GM08714 (cell line): ENCODE data around the gene GALNT16.
"Not testable (repeated sequence)": the region's sequence is repeated elsewhere in the genome, so short reads cannot be mapped to it uniquely, and the experiment has no call there.

Experiments
- H3K4me3 ChIP-seq: fragments of 200-500 bp; sonication (Bioruptor generic); 2 replicates; pipeline ENCODE4 v1.5.1; 2014; ENCODE audit warnings: mild to moderate bottlenecking, low read length, inconsistent platforms
- ZNF274 ChIP-seq: IDR thresholded peaks from 2 replicates; pipeline ENCODE4 v1.6.1; 2012; ENCODE audit warnings: mild to moderate bottlenecking, low read depth, low read length

GALNT16 gene

GRCh38 chr14:69259527-69260189 lies at the start of gene GALNT16:
Gene GALNT16 (plus strand): TSS chr14:69260158. CDS start chr14:69260291, 133 bp downstream.
- no peak for TF ChIP-seq ZNF274
- H3K4me3 ChIP-seq = peak within 1 kb of the TSS; percentile 49

- H3K4me3 ChIP-seq = no peak overlapping the region
- TF ChIP-seq ZNF274 = no peak
Observed at GRCh38 chr14:69214393-69214792, 45.6 kb upstream of the GALNT16 start.

- H3K4me3 ChIP-seq = not testable (repeated sequence)
Observed at GRCh38 chr14:69217663-69218062, 42.3 kb upstream of the GALNT16 start.

GRCh38 chr14:69224946-69225345 lies 35.0 kb upstream of the GALNT16 start:
- no peak for TF ChIP-seq ZNF274

GRCh38 chr14:69226178-69226577 lies 33.8 kb upstream of the GALNT16 start:
- TF ChIP-seq ZNF274 = no peak
- H3K4me3 ChIP-seq = no peak overlapping the region

More at GRCh38 chr14:69224946-69225345, 35.0 kb upstream of the GALNT16 start:
- H3K4me3 ChIP-seq = no peak overlapping the region

GRCh38 chr14:69226736-69227135 lies 33.2 kb upstream of the GALNT16 start:
- no peak for TF ChIP-seq ZNF274
- no peak overlapping the region for H3K4me3 ChIP-seq

- H3K4me3 ChIP-seq = no peak overlapping the region
- TF ChIP-seq ZNF274 = no peak
Observed at GRCh38 chr14:69231486-69231885, 28.5 kb upstream of the GALNT16 start.

GRCh38 chr14:69232388-69232787 lies 27.6 kb upstream of the GALNT16 start:
- H3K4me3 ChIP-seq = no peak overlapping the region
- no peak for TF ChIP-seq ZNF274

GRCh38 chr14:69234106-69234505 lies 25.9 kb upstream of the GALNT16 start:
- no peak overlapping the region for H3K4me3 ChIP-seq
- TF ChIP-seq ZNF274 = no peak

- no peak for TF ChIP-seq ZNF274
Observed at GRCh38 chr14:69235708-69236107, 24.2 kb upstream of the GALNT16 start.

GRCh38 chr14:69237142-69237541 lies 22.8 kb upstream of the GALNT16 start:
- H3K4me3 ChIP-seq = no peak overlapping the region
- no peak for TF ChIP-seq ZNF274

More at GRCh38 chr14:69235708-69236107, 24.2 kb upstream of the GALNT16 start:
- no peak overlapping the region for H3K4me3 ChIP-seq

GRCh38 chr14:69237584-69237983 lies 22.4 kb upstream of the GALNT16 start:
- TF ChIP-seq ZNF274 = no peak
- H3K4me3 ChIP-seq = no peak overlapping the region

- H3K4me3 ChIP-seq = no peak overlapping the region
- no peak for TF ChIP-seq ZNF274
Observed at GRCh38 chr14:69238883-69239282, 21.1 kb upstream of the GALNT16 start.

GRCh38 chr14:69240527-69241173 lies 19.3 kb upstream of the GALNT16 start:
- no peak overlapping the region for H3K4me3 ChIP-seq
- no peak for TF ChIP-seq ZNF274

GRCh38 chr14:69241577-69241976 lies 18.4 kb upstream of the GALNT16 start:
- no peak overlapping the region for H3K4me3 ChIP-seq
- no peak for TF ChIP-seq ZNF274
